Fibroblast of the conjunctiva (primary cell): ENCODE data around the gene YIF1B.
A peak's percentile ranks its signal among the peaks of the same experiment; 100 is the strongest.
"Not testable (repeated sequence)": the region's sequence is repeated elsewhere in the genome, so short reads cannot be mapped to it uniquely, and the experiment has no call there.

Experiments used
- DNase-seq: peaks from one replicate; pipeline ENCODE4 v3.0.0-alpha.2; 2010; ENCODE audit warnings: low read depth

Gene YIF1B, protein sequence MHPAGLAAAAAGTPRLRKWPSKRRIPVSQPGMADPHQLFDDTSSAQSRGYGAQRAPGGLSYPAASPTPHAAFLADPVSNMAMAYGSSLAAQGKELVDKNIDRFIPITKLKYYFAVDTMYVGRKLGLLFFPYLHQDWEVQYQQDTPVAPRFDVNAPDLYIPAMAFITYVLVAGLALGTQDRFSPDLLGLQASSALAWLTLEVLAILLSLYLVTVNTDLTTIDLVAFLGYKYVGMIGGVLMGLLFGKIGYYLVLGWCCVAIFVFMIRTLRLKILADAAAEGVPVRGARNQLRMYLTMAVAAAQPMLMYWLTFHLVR

DNA sequence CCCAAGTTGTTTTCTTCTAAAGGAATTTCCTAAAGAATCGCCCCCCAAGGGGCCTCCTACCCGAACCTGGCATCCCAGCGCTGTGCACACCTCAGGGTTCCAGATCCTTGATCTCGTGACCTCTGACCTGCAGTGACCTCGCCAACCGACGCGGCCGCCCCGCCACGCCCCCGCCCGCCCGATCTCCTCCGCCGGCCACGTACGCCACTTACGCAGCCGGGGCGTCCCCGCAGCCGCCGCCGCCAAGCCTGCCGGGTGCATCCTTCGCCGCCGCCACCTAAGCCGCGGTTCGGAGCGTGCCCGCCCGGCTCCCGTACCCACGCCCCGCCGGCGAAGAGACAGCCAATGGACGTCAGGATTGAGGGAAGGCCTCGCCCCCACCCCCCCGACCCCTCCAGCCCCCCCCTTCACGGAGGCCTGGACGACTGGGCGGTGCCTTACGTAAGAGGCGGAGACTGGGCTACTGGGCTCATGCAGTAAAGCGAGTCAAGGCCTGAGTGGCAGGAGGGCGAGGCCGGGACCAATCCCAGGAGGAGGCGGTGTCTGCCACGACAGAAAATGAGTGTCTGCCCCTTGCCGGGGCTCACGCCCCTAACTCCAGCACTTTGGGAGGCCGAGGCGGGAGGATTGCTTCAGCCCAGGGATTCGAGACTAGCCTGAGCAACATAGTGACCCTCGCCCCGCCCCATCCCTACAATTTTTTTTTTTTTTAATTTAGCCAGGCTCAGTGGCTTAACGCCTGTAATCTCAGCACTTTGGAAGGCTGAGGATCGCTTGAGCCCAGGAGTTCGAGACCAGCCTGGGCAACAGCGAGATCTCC is at the start of gene YIF1B:
Gene YIF1B, minus strand, starts transcription at position 291 of the 820 bp plus-strand sequence. Its CDS starts 30 bp downstream, at position 261.
- DNase-seq, result peak; percentile 96

GRCh38 chr19:38362946-38363688 is 47.4 kb upstream of the YIF1B start:
- DNase-seq, result not testable (repeated sequence)

- no peak for DNase-seq
These were observed 46.6 kb upstream of the YIF1B start for GRCh38 chr19:38362076-38362945.

DNA sequence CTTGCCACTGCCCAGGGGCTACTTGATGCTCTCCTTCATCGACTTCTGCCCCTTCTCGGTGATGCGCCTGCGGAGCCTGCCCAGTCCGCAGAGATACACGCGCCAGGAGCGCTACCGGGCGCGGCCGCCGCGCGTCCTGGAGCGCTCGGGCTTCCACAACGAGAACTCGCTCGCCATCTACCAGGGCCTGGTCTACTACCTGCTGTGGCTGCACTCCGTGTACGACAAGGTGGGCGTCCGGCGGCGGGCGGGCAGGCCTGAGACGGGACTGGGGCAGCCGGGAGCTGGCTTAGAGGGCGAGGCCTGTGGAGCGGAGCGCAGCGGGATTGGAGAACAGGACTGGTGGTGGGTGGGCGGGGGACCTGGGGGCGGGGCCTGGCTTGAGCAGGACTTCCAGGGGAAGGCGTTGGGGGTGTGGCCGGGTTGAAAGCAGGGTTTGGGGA is 45.9 kb upstream of the YIF1B start:
- no peak for DNase-seq

DNA sequence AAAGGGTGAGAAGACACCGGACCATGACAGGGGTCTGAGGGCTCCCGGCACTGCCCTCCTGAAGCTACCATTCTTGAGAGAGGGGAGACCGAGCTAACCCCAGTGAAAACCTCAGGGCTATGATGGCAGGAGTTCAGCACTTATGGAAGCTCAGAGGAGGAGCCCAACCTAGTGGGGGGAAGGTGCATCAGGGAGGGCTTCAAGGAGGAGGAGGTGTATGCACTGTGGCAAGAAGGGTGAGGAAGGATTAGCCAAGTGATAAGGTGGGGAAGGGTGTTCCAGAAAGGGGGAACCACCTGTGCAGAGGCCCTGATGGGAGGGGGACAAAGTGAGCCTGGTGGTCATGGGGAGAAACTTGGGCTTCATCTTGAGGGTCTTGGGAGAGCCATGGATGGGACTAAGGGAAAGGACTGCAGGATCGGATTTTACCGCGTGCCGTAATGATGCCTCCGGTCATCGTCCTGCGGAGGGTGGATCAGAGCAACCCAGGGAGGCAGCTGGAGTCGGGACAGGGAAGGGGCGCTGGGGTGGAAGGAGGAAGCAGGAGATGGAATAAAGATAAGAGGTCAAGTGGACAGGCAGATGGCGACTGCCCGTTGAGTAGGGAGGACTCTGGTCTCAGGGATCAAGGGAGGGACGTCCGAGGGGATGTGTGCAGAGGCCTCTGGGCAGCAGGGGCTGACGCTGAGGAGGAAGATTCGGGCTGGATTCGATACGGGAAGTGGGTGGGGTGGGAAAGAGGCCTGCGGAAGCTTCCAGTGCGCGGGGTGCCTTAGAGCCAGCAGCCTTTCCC is 45.3 kb upstream of the YIF1B start:
- DNase-seq, result no peak

DNA sequence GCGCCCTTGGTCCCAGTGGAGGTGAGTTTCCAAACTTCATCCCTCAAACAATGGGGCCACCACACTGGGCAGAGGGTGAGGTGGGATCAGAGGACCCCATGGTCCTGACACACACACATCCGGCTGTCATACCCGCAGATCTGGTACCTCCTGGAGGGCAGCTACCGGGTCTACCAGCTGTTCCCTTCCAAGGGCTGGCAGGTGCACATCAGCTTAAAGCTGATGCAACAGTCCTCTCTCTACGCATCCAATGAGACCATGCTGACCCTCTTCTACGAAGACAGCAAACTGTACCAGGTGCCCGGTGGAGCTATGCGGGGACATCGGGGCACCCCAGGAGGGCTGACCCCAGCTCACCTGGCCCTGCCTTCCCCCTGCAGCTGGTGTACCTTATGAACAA is 44.6 kb upstream of the YIF1B start:
- DNase-seq, result no peak

DNA sequence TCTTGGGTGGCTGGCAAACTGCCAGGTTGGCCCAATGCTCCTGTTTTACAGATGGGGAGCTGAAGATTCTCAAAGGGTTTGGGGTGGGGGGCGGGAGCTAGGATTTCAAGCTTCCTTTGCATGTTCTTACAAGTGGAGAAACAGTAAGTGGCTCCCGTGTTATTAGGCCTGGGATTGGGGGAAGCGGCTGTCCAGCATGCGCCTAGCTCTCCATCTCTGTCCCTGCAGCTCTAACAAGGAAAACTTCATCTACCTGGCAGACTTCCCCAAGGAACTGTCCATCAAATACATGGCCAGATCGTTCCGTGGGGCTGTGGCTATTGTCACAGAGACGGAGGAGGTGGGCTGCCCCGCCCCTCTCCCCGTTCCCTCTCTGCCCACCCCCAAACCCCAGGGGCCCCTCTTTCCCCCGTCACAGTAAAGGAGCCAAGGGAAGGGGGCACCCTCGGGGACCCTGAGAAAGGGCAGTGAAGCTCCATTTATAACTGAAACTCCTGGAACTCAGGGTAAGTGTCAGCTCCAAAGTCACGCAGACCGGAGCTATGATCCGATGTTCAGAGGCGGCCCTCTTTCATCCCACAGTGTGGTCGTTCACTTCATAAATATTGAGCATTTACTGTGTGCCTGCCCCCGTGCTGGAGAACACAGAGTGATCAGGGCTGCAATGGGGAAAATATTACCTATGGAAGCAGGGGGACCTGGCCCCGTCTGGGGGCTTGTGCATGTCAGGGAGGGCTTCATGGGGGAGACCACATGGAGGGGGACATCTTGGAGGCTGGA is 43.7 kb upstream of the YIF1B start:
- no peak for DNase-seq

GRCh38 chr19:38358071-38358470 is 42.3 kb upstream of the YIF1B start:
- no peak for DNase-seq

- DNase-seq, result no peak
These were observed 40.3 kb upstream of the YIF1B start for GRCh38 chr19:38355728-38356725.

- no peak for DNase-seq
These were observed 36.9 kb upstream of the YIF1B start for GRCh38 chr19:38352611-38353010.

GRCh38 chr19:38351865-38352395 is 36.2 kb upstream of the YIF1B start:
- no peak for DNase-seq

- no peak for DNase-seq
These were observed 35.1 kb upstream of the YIF1B start for GRCh38 chr19:38350883-38351282.

DNA sequence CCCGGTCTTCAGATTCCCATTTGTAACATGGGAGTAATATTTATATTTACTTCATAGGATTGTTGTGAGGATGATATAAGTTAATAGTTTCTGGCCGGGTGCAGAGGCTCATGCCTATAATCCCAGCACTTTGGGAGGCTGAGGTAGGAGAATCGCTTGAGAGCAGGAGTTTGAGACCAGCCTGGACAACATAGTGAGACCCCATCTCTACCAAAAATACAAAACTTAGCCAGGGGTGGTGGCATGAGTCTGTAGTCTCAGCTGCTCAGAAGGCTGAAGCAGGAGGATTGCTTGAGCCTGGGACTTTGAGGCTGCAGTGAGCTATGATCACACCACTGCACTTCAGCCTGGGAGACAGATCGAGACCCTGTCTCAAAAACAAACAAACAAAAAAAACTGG is 31.1 kb upstream of the YIF1B start:
- DNase-seq, result no peak

- DNase-seq, result no peak
These were observed 25.2 kb upstream of the YIF1B start for GRCh38 chr19:38340927-38341326.

DNA sequence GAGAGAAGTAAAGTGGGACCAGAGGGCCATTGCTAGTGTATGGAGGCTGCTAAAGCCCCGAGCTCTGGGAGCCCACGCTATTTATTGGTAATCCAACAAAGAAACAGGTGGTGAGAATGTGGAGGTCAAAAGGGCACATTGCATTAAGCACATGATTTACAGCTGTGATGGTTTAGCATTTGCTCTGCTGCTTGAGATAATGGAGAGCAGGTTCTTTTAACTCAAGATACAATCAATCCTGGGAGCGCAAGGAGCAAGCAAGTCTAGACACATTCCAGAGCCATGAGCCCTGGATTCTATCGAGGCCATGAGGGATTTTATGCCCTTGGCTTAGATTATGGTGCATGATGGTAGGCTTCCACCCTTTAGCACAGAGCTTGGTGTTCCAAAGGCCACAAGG is 23.3 kb upstream of the YIF1B start:
- DNase-seq, result not testable (repeated sequence)

DNA sequence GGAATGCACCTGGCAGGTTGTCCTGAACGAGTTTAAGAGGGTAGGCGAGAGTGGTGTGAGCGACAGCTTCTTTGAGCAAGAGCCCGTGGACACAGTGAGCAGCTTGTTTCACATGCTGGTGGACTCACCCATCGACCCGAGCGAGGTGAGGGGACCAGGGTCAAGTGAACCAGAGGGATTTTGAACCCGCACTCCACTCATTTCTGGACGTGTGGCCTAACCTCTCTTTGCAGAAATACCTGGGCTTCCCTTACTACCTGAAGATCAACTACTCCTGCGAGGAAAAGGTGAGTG is 21.6 kb upstream of the YIF1B start:
- DNase-seq, result no peak

- DNase-seq, result peak; percentile 81
These were observed 21.1 kb upstream of the YIF1B start for GRCh38 chr19:38336638-38337359.
